ENCODE results near the gene CNPY3.
A peak's percentile ranks its signal among the peaks of the same experiment; 100 is the strongest.

- TF ChIP-seq CTCF (IDR thresholded peaks at IDR 0.05), result no peak
- TF ChIP-seq EP300 (IDR thresholded peaks at IDR 0.05; ENCODE audit: low read depth), result no peak
- TF ChIP-seq POLR2A (IDR thresholded peaks at IDR 0.05), result peak; percentile 76
Measured at GRCh38 chr6:42978839-42979522, 49.7 kb downstream of the CNPY3 start, which contains the start of gene PEX6.

Data from transverse colon (tissue), 3 donors.